Activated T-cell treated with anti-CD3 and anti-CD28 coated beads for 1 hour (primary cell): ENCODE measurements around the gene NLN.
"Not testable (repeated sequence)": the region's sequence is repeated elsewhere in the genome, so short reads cannot be mapped to it uniquely, and the experiment has no call there.

Source experiments
- DNase-seq: peaks from one replicate; pipeline ENCODE4 v3.0.0-alpha.2; 2020; ENCODE audit warnings: low read depth

Gene NLN

DNA sequence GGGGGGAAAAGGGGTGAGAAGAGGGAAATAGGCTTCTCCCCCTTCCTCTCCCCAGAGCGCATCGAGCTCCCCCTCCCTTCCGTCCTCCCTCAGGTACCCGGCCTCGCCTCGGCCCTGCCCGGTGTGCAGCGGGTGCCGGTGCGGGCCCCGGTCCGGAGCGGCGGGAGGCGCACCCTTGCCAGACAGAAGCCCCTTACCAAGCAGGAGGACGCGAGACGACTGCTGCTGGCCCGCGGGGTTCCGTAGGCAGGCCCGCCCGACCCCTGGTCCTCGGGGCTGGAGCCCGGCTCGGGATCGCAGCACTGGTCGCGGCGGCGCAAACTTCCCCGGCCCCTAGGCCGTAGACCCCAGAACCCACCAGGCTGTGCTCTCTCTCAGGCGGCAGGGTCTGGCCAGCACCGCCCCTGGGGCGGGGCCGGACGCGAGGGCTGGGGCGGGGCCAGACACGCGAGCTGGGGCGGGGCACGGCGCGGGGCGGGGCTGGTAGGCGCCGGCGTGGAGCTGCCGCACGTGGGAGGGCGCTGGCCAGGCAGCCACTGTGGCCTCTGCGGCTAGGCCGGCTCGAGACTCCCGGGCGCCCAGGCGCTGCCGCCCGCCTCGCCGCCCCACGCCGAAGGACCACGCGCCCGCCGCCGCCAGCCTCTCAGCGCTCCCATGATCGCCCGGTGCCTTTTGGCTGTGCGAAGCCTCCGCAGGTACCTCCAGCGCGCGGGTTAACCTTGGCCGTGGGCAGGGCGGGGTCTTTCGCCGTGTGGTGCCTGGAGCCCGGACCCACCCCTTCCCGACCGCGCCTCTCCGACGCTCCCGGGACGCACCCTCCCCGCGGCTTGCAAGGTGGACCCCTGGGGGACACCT lies at the start of gene NLN, which contains the start of gene SGTB:
Gene NLN, plus strand, starts transcription at position 486 of the 855 bp plus-strand sequence. Its CDS starts 169 bp downstream, at position 655.
Gene SGTB, minus strand, starts transcription at position 390 of the 855 bp plus-strand sequence. CDS start 1,302 bp downstream, outside the sequence.
- DNase-seq: peak; percentile 82

DNA sequence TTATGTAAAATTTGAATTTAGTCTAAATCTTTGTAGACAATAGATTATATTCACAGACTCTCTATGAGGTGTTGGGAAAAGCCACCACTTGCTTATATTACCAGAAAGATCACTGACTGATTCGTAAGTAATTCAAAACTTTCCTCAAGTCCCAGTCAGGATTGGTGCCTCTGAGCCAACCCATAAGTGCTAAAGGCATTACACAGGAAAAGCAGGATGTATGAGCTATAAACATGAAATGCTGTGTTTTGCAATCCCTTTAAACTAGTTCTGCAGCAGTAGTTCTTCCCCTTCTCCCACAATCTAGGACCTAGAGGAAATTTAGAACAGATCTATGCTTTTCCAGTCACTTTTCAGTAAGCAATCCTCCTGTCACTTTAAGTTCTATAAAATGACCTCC lies 49.2 kb upstream of the NLN start:
- no peak for DNase-seq

DNA sequence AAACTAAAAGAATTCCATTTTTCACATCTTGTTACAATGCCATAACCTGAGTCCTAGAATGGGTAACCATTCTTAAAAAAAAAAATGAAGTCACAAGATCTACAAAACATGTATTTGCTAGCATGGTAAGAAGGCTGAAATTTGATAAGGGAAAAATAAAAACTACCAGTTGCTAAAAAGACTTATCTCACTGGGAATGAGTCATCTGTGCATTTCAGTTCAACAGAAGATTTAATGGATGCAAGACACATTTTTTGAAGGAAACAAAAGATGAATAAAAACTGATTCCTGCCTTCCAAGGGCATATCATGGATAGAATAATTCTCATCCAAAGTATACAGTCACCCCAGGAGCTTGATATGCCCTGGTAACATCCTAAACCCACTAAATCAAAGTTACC lies 47.3 kb upstream of the NLN start:
- DNase-seq: no peak

DNA sequence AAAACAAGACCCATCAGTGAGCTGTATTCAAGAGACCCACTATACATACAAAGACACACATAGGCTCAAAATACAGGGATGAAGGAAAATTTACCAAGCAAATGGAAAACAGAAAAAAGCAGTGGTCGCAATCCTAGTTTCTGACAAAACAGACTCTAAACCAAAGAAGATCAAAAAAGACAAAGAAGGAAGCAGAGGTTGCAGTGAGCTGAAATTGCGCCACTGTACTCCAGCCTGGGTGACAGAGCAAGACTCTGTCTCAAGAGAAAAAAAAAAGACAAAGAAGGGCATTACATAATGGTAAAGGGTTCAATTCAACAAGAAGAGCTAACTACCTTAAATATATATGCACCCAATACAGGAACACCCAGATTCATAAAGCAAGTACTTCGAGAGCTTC lies 45.9 kb upstream of the NLN start:
- DNase-seq: not testable (repeated sequence)

DNA sequence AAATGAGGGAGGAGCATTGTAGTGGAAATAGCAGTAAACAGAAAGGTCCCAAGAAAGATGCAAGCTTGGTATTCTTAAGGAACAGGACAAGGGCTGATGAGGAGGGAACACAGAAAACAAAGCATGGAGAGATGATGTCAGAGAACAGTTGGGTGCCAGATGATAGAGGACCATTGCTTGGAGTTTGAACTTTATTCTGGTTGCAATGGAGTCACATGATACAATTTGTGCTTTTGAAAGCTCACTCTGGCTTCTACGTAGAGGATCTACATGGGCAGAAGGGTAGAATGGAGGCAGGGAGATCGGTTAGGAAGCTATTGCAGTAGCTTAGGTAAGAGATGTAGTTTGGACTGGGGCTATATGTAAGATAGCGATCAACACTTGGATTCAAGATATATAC lies 39.9 kb upstream of the NLN start:
- DNase-seq: no peak

DNA sequence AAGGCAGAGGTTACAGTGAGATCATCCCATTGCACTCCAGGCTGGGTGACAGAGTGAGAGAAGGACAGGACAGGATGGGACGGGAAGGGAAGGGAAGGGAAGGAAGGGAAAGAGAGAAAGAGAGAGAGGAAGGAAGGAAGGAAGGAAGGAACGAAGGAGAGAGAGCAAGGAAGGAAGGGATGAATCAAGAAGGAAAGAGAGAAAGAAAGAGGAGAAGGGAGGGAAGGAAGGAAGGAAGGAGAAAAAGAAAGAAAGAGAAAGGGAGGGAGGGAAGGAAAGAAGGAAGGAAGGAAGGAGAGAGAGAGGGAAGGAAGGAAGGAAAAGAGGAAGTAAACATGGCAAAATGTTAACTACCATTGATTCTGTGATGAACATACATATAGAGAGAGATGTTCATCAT lies 28.9 kb upstream of the NLN start:
- DNase-seq: no peak

DNA sequence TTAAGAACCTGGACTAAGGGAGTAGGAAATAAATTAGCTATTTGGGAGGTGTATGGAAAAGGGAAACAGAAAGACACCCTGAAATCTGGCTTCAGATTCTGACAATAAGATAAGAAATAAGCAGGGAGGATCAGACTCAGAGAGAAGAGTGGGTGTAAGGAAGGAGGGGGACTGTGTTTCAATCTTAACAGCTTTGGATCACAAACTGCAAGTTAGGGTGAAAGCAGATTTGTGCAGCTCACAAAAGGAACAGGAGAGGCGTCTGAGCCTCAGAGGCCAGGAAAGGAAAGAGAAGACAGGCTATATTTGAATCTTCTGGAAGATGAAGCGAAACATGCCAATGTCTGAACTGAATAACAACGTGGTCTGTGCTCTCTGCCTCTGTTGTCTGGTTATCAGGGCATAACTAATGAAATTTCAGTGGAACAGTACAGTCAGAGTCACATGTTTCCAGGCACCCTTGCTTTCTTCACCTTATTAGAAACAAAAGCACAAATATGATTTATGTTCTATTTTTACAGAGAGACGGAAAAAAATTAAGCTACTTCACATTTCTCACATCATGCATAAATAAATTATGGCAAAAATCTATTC lies 26.7 kb upstream of the NLN start:
- no peak for DNase-seq

DNA sequence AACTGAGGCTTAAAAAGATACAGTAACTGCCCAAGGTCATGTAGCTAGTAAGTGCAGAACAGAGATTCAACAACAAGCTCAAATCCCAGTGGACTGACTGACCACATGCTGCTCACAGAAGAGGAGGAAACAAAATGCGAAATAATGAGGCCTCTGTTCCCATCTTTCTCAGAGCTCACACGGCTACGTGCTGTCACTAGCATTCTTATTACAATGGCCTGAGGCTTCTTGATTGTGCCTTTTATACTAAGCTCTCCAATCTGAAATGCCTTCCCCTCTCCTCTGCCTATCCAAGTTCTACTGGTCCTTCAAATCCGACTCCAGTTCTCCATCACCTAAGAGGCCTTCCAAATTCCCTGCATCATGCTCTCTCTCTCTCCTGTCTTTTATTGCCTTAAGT lies 26.1 kb upstream of the NLN start:
- no peak for DNase-seq

DNA sequence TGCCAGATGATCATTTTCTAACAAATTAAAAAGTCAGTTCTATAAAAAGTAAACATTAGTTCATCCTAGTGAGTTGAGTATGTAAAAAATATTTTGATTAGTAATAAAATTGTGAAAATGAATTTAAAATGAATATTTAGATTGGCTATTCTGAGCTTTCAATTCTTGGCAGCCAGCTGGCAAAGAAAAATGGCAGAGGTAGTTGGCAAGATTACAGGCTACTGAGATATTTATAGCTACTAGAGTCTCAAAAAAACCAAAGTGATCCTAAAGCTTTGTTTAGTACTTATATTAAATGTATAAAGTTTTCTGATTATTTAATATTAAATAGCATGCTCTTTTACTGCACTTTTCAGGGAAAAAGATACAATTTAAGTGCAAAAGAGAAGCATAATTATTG lies 25.1 kb upstream of the NLN start:
- no peak for DNase-seq

DNA sequence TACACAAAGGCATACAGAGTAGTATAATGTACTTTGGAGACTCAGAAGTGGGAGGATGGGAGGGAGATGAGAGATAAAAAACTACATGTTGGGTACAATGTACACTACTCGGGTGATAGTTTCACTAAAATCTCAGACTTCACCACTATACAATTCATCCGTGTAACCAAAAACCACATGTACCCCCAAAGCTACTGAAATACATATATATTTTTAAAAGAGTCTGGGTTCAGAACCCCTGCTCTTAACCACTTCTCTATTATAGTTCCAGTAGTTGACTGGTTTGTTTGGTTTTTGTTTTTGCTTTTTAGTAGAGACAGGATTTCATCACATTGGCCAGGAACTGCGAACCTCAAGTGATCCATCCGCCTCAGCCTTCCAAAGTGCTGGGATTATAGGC lies 22.7 kb upstream of the NLN start:
- no peak for DNase-seq

DNA sequence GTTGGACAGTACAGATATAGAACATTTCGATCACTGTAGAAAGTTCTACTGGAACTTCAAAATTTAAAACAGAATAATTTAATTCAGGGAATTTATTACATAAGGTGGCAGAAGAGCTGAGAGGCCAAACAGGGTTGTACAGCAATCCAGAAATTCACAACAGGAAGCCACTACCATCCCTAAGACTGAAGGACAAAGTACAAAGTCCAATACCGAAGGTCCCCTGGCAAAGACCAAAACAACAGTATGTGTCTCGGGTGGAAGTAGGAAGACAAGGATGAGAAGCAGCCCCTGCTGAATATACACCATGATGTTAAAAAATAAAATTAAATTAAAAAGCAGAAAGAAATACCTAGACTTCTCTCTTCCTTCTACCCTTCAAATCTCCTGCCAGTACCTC lies 20.0 kb upstream of the NLN start:
- no peak for DNase-seq

DNA sequence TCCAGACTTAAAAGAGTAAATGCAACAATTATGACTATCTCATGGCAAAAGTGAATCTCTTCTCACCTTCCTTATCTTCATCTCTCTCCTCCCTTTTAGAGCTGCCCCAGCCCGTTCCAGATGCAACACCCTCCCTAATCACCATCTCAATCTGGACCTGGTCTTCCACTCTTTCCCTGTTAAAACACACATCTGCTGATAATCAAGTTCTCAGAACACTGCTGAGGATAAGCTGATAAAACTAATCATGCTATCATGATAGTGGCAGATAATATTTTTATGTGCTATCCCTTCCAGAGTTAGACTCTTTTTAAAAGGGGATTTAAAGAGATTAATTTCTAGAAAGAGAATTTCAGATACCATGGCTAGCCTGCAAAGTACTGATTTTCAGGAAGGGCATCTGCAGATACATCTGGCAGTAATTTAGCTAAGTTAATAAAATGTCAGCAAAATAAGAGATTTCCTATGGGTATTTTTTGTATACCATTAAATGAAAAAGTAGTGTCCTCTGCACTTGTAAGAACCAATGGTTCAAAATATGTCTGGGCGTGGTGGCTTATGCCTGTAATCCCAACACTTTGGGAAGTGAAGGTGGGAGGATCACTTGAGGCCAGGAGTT lies 17.3 kb upstream of the NLN start:
- DNase-seq: no peak

DNA sequence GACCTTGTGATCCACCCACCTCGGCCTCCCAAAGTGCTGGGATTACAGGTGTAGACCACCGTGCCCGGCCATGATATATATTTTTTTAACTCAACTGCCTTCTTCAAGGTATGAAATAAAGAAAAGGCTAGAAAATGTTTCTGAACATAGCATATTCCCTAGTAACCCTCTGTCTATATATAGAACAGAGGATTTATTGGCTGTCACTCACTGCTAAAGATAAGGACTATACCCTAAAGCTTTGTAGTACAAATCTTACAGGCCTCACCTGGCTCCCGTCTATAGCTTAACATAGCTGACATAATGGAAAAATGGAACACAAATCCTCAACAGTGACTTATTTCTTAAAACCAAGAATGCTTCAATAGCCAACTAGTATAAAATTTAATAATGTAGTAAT lies 14.3 kb upstream of the NLN start:
- DNase-seq: no peak

DNA sequence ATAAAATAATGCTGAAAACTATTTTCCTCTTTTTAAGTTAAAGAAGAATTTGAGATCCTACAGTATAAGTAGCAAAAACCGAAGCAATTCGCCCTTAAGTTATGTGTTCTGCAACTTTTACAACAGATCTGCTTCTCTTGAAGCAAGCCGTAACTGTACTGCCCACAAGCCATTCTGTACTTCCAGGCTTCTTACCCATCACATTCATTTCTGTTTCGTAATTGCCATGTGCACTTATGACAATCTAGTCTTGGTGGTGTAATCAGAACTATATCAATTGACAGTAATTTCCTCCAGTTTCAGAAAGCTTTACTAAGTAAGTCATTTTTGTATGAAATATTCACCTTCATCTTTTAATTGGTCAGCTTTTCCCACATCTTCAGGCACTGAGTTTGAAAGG lies 13.9 kb upstream of the NLN start:
- no peak for DNase-seq

DNA sequence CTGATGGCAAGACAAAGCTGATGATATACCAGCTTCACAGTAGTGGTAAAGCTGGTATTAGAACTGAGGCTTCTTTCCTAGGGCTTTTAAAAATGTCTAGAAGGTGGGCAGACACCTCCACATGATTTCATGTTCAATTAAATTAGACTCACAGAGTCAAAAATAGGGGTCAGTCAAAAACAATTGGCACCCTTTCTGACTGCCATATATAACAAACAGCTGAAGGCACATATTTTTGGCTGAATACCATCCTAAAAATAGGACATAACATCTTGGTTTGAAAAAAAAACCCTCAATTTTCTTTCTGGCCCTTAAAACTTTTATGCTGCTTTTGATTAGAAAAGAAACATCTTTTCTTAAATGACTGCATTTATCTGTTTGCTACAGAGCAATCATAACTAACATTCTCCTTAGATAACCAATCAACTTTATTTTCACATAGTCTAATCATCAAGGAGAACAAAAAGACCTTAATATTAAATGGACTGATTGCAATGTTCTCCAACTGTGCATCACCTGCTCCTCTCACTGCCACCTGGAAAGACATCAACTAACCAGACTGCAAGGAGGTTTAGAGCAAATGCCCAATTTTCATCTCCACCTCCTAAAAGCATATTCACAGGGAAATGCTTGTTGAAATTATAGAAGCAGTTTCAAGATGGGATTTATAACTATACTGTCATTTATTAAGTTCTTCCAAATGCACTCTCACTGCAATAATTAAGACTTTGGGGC lies 3.3 kb upstream of the NLN start:
- DNase-seq: no peak

DNA sequence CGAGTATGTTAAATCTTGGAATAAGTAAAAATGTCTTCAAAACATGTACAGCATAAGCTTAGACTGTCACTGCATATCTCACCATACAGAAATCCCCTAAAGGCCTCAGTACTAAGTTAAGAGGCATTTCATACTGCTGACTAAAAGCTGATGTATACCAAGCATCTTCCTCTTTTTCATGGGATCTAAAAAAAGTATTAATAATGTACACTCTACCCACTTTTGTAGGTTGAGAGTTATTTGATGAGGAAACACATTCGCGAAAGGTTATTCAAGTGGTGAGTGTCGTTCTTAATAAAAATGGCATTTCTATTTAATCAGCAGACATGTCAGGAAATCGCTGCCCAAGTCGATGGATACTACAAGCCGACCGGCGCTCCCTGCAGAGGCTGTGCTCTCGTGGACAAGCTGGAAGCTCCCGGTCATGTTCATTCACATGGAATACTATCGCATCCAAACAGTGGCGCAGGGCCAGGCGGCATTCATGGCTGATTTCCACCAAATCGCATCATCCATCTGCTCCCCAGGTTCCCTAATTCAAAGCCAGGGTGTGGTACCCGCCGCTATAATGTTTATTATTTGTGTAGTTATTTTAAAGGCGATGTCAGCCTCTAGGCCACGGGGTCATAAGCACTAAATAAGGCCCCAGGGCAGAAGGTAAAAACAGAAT lies 820 bp upstream of the NLN start:
- no peak for DNase-seq

DNA sequence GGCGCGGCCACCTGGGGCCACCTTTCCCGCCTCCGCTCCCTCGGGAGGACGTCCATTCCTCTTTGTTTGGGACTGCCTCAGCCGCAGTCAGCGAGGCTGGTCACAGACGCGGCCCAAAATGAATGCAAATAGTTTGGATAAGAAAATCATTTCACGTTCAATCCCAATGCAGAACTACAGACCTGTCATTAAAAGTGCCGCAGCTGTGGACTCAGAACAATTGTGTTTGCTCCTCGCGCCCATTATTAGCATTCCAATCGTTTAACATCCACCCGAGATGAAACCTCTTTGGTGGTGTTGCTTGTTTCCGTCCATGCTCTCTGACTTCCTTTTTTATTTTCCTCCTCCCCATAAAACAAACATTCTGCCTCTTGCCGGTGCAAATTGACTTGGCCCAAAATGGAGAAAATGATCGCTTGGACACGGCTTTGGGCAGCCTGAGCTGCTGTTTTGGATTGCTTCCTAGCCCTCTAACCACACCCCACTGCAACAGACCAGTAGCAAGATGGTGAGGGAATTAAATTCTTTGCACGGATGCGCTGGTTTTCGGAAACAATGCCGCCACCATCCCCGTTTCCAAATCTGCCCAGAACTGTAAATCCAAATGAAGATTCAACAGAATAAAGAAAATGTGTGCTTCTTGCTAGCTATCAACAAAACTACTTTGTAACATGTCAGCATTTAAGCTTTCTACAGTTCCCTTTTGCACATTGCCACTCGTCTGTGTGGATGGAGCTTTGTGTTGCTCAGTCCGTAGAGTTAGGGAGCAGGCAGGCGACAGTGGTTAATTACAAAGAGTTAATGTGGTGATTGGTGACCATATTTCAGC lies 784 bp downstream of the NLN start:
- DNase-seq: no peak

DNA sequence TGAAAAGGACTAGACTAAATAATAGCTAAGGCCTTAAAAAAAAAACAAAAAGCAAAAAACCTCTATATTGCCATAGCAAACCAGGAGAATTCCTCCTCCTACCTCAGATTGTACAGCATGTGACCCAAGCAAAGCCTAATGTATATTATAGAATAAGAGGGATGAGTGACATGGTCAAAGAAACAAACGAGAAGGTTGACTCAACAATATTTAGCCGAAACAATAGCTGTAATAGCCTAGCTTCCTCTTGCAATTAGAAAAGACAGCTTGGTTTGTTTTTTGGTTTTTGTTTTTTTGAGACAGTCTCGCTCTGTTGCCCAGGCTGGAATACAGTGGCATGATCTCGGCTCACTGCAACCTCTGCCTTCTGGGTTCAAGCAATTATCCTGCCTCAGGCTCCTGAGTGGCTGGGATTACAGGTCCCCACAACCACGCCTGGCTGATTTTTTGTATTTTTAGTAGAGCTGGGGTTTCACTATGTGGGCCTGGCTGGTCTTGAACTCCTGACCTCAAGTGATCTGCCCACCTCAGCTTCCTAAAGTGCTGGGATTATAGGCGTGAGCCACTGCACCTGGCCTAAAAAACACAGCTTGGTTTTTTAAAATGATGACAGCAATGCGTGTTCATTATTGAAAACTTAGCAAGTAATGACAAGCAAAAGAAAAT lies 5.6 kb downstream of the NLN start:
- no peak for DNase-seq

DNA sequence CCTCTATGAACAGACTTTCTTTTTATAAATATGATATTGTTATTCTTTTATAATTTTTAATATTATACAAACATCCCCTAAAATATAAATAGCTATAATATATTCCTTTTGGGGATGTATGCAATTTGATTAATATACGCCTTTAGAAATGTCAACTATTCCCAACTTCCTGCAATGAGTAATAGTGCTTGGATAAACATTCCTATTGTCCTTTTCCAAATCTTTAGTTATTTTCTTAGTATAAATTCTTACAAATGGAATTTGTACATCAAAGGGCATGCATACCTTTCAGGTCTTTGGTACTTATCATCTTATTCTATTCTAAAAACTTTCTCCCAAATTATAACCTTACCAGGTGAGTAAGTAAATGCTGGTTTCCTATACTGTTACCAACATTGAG lies 6.2 kb downstream of the NLN start:
- DNase-seq: no peak

DNA sequence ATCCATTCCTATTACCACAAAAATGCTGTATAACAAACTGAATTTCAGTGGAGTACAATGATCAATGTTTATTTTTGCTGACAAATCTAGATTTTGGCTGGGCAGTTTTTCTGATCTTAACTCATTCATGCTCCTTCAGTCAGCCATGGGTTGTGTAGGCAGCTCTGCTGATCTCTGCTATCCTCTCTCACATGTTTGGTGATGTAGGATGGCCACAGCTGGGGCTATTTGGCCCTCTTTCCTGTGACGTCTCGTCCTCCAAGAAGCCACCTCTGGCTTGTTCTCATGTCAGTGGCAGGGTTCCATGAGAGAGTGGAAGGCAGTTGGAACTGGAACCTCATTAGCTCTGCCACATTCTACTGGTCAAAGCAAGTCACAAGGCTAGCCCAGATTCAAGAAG lies 8.9 kb downstream of the NLN start:
- DNase-seq: no peak

DNA sequence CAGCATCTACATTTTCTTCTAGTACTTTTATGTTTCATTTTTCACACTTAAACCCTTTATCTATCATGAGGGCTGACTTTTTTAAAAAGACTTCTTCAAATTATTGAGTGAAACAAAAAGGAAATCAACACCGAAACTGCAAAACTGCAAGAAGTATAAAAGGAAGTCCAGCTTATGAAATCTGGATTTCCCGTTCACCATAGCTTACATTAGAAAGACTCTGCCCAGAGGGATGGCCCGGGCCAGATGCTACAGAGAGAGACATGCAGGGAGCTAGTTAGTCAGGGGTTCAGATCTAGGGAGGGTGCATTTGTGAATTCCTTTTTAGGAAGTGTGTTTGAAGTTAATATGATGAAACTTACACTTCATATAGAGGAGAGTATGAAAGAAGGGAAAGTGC lies 10.0 kb downstream of the NLN start:
- not testable (repeated sequence) for DNase-seq
